ENCODE results near the gene VCP. TPM values are rescaled to one million over a fixed set of nuclear protein-coding genes. Genes with fewer than 3 reads are reported as not detected.

VCP gene
- total and polyA plus RNA-seq, 9 of the 15 experiments (the other 6 are each of a cell fraction or from before 2014, with no cell fraction given), result 7.1 to 257 (median 199) TPM

DNA sequence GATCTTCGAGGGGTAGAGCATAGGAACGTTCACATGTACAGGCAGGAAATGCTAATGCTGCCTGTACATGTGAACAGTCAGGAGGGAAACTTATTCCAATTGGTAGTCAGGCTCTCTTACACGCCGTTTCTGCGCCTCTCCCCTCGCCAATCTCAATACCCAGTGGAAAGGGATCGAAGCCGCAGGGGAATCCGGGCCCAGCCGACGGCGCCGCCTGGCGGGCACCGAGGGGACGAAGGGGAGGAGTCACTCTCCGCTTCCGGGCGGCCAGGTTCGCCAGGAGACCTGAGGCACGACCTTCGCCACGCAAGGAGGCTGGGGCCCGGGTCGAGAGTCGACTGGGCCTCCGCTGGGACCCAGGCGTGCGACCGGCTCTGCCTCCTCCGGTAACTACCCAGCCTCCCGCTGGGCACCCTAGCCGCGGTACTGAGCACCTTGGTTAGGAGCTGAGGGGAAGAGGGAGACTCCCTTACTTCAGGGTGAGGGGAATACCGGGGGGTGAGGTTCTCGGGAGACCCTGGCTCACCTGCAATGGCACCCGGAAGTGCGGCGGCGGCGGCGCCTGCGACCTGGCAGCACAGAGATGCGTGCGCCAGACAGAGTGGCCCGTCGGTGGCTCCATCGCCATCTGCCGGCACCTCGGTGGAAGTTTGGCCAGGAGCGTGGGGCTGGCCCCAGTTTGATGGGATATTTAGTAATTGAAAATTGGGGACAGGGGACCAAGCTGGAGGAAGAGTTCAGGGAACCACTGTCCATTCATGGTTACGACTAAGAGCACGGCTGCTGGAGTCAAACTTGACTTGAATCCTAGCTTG is 23.8 kb upstream of the VCP start, which contains the start of gene PIGO (continued):
- TF ChIP-seq, protein P1, sequence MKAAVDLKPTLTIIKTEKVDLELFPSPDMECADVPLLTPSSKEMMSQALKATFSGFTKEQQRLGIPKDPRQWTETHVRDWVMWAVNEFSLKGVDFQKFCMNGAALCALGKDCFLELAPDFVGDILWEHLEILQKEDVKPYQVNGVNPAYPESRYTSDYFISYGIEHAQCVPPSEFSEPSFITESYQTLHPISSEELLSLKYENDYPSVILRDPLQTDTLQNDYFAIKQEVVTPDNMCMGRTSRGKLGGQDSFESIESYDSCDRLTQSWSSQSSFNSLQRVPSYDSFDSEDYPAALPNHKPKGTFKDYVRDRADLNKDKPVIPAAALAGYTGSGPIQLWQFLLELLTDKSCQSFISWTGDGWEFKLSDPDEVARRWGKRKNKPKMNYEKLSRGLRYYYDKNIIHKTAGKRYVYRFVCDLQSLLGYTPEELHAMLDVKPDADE (conservative IDR thresholded peaks at IDR 0.05; ENCODE audit: control insufficient read depth, low read depth, low read length), result no peak
- TF ChIP-seq DIDO1 (tag; IDR thresholded peaks at IDR 0.05; ENCODE audit: low read depth) (peak; percentile 30; the same call in 1 of the 2 replicates), GABPB1 (CRISPR knock-in tag; IDR thresholded peaks at IDR 0.05) (peak; percentile 88; the same call in 1 of the 2 replicates), TRIM28 (IDR thresholded peaks at IDR 0.05) (no peak), SMAD4 (CRISPR knock-in tag; conservative IDR thresholded peaks at IDR 0.05) (peak; percentile 67), ZNF696 (CRISPR knock-in tag; conservative IDR thresholded peaks at IDR 0.05) (no peak), NFE2 (IDR thresholded peaks at IDR 0.05; ENCODE audit: low read depth) (no peak), EZH2 (IDR thresholded peaks at IDR 0.05; ENCODE audit: borderline replicate concordance, low read depth, low read length) (no peak), SMC3 (conservative IDR thresholded peaks at IDR 0.05; ENCODE audit: insufficient read depth, low read depth, low read length) (peak; percentile 49; the same call in 1 of the 2 replicates), FOSL1 (tag; conservative IDR thresholded peaks at IDR 0.05) (no peak; the same call in 1 of the 2 replicates)
- TF ChIP-seq, protein P2, sequence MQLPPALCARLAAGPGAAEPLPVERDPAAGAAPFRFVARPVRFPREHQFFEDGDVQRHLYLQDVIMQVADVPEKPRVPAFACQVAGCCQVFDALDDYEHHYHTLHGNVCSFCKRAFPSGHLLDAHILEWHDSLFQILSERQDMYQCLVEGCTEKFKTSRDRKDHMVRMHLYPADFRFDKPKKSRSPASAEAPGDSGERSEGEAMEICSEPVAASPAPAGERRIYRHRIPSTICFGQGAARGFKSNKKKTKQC (CRISPR knock-in tag; IDR thresholded peaks at IDR 0.05), result peak; percentile 79; the same call in 1 of the 2 replicates
- TF ChIP-seq, protein P3, sequence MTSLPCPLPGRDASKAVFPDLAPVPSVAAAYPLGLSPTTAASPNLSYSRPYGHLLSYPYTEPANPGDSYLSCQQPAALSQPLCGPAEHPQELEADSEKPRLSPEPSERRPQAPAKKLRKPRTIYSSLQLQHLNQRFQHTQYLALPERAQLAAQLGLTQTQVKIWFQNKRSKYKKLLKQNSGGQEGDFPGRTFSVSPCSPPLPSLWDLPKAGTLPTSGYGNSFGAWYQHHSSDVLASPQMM (CRISPR knock-in tag; IDR thresholded peaks at IDR 0.05), result no peak
- TF ChIP-seq, protein P4, sequence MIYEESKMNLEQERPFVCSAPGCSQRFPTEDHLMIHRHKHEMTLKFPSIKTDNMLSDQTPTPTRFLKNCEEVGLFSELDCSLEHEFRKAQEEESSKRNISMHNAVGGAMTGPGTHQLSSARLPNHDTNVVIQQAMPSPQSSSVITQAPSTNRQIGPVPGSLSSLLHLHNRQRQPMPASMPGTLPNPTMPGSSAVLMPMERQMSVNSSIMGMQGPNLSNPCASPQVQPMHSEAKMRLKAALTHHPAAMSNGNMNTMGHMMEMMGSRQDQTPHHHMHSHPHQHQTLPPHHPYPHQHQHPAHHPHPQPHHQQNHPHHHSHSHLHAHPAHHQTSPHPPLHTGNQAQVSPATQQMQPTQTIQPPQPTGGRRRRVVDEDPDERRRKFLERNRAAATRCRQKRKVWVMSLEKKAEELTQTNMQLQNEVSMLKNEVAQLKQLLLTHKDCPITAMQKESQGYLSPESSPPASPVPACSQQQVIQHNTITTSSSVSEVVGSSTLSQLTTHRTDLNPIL (CRISPR knock-in tag; IDR thresholded peaks at IDR 0.05), result no peak
- TF ChIP-seq, protein P5, sequence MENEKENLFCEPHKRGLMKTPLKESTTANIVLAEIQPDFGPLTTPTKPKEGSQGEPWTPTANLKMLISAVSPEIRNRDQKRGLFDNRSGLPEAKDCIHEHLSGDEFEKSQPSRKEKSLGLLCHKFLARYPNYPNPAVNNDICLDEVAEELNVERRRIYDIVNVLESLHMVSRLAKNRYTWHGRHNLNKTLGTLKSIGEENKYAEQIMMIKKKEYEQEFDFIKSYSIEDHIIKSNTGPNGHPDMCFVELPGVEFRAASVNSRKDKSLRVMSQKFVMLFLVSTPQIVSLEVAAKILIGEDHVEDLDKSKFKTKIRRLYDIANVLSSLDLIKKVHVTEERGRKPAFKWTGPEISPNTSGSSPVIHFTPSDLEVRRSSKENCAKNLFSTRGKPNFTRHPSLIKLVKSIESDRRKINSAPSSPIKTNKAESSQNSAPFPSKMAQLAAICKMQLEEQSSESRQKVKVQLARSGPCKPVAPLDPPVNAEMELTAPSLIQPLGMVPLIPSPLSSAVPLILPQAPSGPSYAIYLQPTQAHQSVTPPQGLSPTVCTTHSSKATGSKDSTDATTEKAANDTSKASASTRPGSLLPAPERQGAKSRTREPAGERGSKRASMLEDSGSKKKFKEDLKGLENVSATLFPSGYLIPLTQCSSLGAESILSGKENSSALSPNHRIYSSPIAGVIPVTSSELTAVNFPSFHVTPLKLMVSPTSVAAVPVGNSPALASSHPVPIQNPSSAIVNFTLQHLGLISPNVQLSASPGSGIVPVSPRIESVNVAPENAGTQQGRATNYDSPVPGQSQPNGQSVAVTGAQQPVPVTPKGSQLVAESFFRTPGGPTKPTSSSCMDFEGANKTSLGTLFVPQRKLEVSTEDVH (IDR thresholded peaks at IDR 0.05; ENCODE audit: low read depth, partially characterized antibody), result peak; percentile 68
- TF ChIP-seq, protein P6, sequence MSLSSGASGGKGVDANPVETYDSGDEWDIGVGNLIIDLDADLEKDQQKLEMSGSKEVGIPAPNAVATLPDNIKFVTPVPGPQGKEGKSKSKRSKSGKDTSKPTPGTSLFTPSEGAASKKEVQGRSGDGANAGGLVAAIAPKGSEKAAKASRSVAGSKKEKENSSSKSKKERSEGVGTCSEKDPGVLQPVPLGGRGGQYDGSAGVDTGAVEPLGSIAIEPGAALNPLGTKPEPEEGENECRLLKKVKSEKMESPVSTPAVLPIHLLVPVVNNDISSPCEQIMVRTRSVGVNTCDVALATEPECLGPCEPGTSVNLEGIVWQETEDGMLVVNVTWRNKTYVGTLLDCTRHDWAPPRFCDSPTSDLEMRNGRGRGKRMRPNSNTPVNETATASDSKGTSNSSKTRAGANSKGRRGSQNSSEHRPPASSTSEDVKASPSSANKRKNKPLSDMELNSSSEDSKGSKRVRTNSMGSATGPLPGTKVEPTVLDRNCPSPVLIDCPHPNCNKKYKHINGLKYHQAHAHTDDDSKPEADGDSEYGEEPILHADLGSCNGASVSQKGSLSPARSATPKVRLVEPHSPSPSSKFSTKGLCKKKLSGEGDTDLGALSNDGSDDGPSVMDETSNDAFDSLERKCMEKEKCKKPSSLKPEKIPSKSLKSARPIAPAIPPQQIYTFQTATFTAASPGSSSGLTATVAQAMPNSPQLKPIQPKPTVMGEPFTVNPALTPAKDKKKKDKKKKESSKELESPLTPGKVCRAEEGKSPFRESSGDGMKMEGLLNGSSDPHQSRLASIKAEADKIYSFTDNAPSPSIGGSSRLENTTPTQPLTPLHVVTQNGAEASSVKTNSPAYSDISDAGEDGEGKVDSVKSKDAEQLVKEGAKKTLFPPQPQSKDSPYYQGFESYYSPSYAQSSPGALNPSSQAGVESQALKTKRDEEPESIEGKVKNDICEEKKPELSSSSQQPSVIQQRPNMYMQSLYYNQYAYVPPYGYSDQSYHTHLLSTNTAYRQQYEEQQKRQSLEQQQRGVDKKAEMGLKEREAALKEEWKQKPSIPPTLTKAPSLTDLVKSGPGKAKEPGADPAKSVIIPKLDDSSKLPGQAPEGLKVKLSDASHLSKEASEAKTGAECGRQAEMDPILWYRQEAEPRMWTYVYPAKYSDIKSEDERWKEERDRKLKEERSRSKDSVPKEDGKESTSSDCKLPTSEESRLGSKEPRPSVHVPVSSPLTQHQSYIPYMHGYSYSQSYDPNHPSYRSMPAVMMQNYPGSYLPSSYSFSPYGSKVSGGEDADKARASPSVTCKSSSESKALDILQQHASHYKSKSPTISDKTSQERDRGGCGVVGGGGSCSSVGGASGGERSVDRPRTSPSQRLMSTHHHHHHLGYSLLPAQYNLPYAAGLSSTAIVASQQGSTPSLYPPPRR (CRISPR knock-in tag; IDR thresholded peaks at IDR 0.05; ENCODE audit: borderline replicate concordance), result no peak

Measured in K562 (cell line).